Kidney epithelial cell (primary cell): ENCODE results near the gene IL3RA. TPM values are rescaled to one million over a fixed set of nuclear protein-coding genes. Genes with fewer than 3 reads are reported as not detected.
"Not testable (repeated sequence)": the region's sequence is repeated elsewhere in the genome, so short reads cannot be mapped to it uniquely, and the experiment has no call there.

Experiments
- DNase-seq: peaks from one replicate; pipeline ENCODE4 v3.0.0-alpha.2; 2010; ENCODE audit warnings: low read depth
- H3K27me3 ChIP-seq: 2 replicates; pipeline ENCODE4 v1.6.0; 2011; ENCODE audit warnings: low read length; ENCODE audit not compliant: control insufficient read depth, insufficient read depth
- H3K36me3 ChIP-seq: 2 replicates; pipeline ENCODE4 v1.5.1; 2011; ENCODE audit warnings: low read length; ENCODE audit not compliant: control insufficient read depth, insufficient read depth
- H3K4me3 ChIP-seq: 2 replicates; pipeline ENCODE4 v1.5.1; 2011; ENCODE audit warnings: low read depth, mild to moderate bottlenecking, control low read depth, low read length
- total RNA-seq: library from RNA; depleted of rRNA; stranded (reverse); fragments of >200 nt; gene quantifications from 2 replicates; pipeline ENCODE4 v1.2.3, GENCODE V29; 2015
- TF ChIP-seq, protein P1 (sequence below): IDR thresholded peaks from 2 replicates; pipeline ENCODE4 v1.5.1; 2011; ENCODE audit warnings: mild to moderate bottlenecking, moderate library complexity, low read length, control low read depth, inconsistent platforms; ENCODE audit not compliant: insufficient read depth, poor library complexity, severe bottlenecking

IL3RA gene
- total RNA-seq, 1 donor from 2014 or later: 9.7 TPM

DNA sequence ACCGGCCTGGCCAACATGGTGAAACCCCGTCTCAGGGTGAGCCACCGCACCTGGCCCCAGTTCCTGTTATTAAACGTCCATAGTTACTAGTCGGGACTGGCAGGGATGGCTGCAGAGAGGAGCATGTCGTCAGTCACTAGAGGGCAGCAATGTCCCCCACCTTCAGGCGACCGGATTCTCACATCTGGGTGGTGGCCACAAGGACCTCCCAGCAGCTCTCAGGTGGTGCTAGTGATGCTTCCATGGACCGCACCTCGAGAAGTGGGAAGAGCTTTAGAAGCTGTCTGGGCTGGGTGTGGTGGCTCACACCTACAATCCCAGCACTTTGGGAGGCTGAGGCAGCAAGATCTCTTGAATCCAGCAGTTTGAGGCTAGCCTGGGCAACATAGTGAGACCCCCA lies 13.3 kb upstream of the IL3RA start:
- Histone ChIP-seq H3K36me3 (no peaks in the 10 kb centered on the region), H3K4me3 (no peak overlapping the region), H3K27me3 (no peaks in the 10 kb centered on the region)
- DNase-seq: no peak
- TF ChIP-seq, protein P1, sequence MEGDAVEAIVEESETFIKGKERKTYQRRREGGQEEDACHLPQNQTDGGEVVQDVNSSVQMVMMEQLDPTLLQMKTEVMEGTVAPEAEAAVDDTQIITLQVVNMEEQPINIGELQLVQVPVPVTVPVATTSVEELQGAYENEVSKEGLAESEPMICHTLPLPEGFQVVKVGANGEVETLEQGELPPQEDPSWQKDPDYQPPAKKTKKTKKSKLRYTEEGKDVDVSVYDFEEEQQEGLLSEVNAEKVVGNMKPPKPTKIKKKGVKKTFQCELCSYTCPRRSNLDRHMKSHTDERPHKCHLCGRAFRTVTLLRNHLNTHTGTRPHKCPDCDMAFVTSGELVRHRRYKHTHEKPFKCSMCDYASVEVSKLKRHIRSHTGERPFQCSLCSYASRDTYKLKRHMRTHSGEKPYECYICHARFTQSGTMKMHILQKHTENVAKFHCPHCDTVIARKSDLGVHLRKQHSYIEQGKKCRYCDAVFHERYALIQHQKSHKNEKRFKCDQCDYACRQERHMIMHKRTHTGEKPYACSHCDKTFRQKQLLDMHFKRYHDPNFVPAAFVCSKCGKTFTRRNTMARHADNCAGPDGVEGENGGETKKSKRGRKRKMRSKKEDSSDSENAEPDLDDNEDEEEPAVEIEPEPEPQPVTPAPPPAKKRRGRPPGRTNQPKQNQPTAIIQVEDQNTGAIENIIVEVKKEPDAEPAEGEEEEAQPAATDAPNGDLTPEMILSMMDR: no peak

DNA sequence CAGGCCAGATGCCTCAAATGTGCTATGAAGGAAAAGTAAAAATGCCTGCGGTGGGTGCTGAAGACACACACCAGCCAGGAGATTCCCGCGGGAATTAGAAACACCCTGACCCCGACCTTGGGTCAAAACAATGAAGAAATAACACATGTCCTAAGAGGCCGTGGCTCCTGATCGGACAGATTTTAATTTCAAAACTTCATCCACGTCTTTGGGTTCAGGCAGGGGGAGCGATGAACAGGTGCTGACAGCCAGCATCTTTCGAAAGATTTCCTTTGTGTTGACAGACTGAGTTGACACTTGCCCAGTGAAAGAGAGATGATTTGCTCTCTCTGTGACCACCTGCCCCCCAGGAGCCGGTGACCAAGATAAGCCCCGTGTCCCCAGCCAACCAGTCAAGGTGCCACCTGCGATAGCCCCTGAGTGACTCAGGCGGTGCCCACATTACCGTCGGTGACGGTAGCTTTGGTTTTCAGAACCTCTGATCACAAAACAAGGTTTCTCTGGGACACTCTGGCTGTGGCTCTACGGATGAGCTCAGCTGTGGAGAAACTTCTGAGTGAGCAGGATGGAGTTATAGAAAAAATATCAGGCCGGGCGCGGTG lies 11.0 kb upstream of the IL3RA start:
- TF ChIP-seq, protein P1: no peak
- DNase-seq: no peak
- H3K36me3 ChIP-seq: no peaks in the 10 kb centered on the region
- no peak overlapping the region for H3K4me3 ChIP-seq
- no peaks in the 10 kb centered on the region for H3K27me3 ChIP-seq

DNA sequence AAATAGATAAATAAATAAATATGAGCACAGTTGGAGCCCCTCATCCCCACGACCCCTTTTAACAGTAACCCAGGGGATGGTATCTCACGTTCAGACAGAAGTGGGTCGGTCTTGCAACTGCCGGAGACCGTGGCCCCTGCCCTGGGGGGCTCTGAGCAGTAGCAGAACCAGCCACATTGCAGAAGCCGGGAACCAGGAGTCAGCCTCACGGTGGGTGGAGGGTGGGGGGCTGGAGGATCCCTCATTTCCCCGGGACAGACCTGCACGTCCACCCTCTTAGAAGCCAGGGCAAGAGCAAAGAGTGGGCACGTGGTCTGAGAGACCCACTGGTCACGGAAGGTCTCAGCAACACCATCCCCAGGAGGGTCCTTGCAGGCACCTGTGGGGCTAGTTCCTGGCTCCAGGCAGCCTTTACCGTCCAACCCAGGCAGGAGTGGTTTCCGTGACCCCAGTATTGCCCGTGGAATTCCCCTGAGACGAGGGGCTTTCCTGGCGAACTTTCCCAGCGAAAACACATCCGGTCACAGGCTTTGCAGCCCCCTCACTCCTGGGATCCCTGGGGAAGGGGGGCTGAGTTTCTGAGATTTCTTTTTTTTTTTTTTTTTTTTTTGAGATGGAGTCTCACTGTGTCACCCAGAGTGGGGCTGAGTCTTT lies 8.8 kb upstream of the IL3RA start:
- H3K27me3 ChIP-seq: no peaks in the 10 kb centered on the region
- no peak overlapping the region for H3K4me3 ChIP-seq
- no peaks in the 10 kb centered on the region for H3K36me3 ChIP-seq
- DNase-seq: no peak
- TF ChIP-seq, protein P1: no peak

DNA sequence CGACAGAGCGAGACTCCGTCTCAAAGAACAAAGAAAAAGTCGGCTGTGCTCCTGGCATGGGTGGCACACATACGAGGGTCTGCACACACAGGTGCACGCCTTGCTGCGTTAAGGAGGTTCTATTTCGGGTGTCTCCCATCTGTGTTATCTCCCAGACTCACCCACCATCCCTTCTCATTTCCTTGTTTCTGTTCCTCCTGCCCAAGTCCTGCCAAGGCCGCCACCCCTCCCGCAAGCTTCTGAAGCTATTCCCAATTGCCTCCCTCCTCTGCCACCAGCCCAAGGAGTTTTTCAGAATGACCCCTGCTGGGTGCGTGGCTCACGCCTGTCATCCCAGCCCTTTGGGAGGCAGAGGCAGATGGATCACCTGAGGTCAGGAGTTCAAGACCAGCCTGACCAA lies 6.0 kb upstream of the IL3RA start:
- H3K36me3 ChIP-seq: no peaks in the 10 kb centered on the region
- no peaks in the 10 kb centered on the region for H3K27me3 ChIP-seq
- no peak overlapping the region for H3K4me3 ChIP-seq
- TF ChIP-seq, protein P1: no peak
- no peak for DNase-seq

DNA sequence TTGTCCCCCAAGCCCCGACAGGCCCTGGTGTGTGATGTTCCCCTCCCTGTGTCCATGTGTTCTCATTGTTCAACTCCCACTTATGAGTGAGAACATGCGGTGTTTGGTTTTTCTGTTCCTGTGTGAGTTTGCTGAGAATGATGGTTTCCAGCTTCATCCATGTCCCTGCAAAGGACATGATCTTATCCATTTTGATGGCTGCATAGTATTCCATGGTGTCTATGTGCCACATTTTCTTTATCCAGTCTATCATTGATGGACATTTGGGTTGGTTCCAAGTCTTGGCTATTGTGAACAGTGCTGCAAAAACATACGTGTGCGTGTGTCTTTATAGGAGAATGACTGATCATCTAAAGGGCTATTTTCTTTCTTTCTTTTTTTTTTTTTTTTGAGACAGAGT lies 4.2 kb upstream of the IL3RA start:
- not testable (repeated sequence) for H3K36me3 ChIP-seq, H3K27me3 ChIP-seq, H3K4me3 ChIP-seq, DNase-seq

DNA sequence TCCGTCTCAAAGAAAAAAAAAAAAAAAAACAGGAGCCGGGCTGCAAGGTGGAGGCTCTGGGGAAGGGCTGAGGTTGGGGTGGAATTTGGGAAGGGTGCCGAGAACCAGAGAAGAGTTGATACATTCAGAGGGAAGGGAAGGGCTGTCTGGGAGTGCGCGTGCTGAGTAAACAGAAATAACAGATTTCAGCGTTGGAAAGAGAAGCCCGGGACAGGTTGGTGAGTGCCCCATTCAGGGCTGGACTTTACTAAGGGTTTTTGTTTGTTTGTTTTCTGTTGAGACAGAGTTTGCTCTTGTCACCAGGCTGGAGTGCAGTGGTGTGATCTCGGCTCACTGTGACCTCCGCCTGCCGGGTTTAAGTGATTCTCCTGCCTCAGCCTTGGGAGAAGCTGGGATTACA lies 1.7 kb upstream of the IL3RA start:
- TF ChIP-seq, protein P1: no peak

More for the DNA sequence above, 1.7 kb upstream of the IL3RA start:
- H3K4me3 ChIP-seq: no peak overlapping the region
- no peaks in the 10 kb centered on the region for H3K36me3 ChIP-seq
- no peaks in the 10 kb centered on the region for H3K27me3 ChIP-seq
- no peak for DNase-seq
